Neural cell (in vitro differentiated cells): ENCODE measurements around the gene ENPP5.

Experiments used
- CTCF ChIP-seq: fragments of 450-650 bp; IDR thresholded peaks from 2 replicates; pipeline ENCODE4 v1.5.1; 2014; ENCODE audit warnings: antibody characterized with exemption, mild to moderate bottlenecking, moderate library complexity; ENCODE audit not compliant: poor library complexity, severe bottlenecking
- EP300 ChIP-seq: fragments of 450-650 bp; conservative IDR thresholded peaks from 2 replicates; pipeline ENCODE4 v1.6.1; 2014; ENCODE audit warnings: antibody characterized with exemption, mild to moderate bottlenecking, moderate library complexity; ENCODE audit not compliant: poor library complexity, severe bottlenecking
- EZH2 ChIP-seq: fragments of 200-600, 300-800 bp; shearing (Covaris generic), sonication (generic); IDR thresholded peaks from 2 replicates; pipeline ENCODE4 v1.6.1; 2014; ENCODE audit warnings: antibody characterized with exemption, low read length, borderline replicate concordance, mild to moderate bottlenecking; ENCODE audit not compliant: insufficient read depth, poor library complexity, severe bottlenecking
- MXI1 ChIP-seq: fragments of 450-650 bp; conservative IDR thresholded peaks from 2 replicates; pipeline ENCODE4 v1.6.1; 2014; ENCODE audit warnings: antibody characterized with exemption, mild to moderate bottlenecking; ENCODE audit not compliant: poor library complexity, severe bottlenecking
- POLR2AphosphoS5 ChIP-seq: IDR thresholded peaks from 2 replicates; pipeline ENCODE4 v1.6.1; 2012
- RAD21 ChIP-seq: fragments of 450-650 bp; conservative IDR thresholded peaks from 2 replicates; pipeline ENCODE4 v1.6.1; 2014; ENCODE audit warnings: antibody characterized with exemption, mild to moderate bottlenecking, moderate library complexity
- REST ChIP-seq: IDR thresholded peaks from 2 replicates; pipeline ENCODE4 v1.6.1; 2012; ENCODE audit warnings: borderline replicate concordance
- SMC3 ChIP-seq: fragments of 450-650 bp; conservative IDR thresholded peaks from 2 replicates; pipeline ENCODE4 v1.6.1; 2014; ENCODE audit warnings: antibody characterized with exemption, mild to moderate bottlenecking, moderate library complexity; ENCODE audit not compliant: poor library complexity

GRCh38 chr6:46137387-46137786, 33.4 kb downstream of the ENPP5 start:
- no peak for TF ChIP-seq CTCF
- TF ChIP-seq EP300 = no peak
- TF ChIP-seq MXI1 = no peak
- no peak for TF ChIP-seq POLR2AphosphoS5
- TF ChIP-seq SMC3 = no peak
- TF ChIP-seq RAD21 = no peak
- no peak for TF ChIP-seq EZH2
- TF ChIP-seq REST = no peak
